ENCODE data around the gene DRG2. TPM values are rescaled to one million over a fixed set of nuclear protein-coding genes. Genes with fewer than 3 reads are reported as not detected.

The DRG2 gene
- total and polyA plus RNA-seq, 2 of the 13 experiments (the other 11 are each of a cell fraction or from before 2014, with no cell fraction given): 20.1 to 26.6 TPM

- TF ChIP-seq ZNF362 (CRISPR knock-in tag; IDR thresholded peaks at IDR 0.05; ENCODE audit: borderline replicate concordance) (peak; percentile 67; the same call in 1 of the 2 replicates), HNF4G (IDR thresholded peaks at IDR 0.05; ENCODE audit: borderline replicate concordance, low read depth, low read length) (0 out of 2 replicates have a peak, but pooled peaks have one; percentile 20), HNF4G (CRISPR knock-in tag; IDR thresholded peaks at IDR 0.05; ENCODE audit: borderline replicate concordance, low read depth) (no peak), RNF2 (conservative IDR thresholded peaks at IDR 0.05; ENCODE audit: low read depth) (no peak), GMEB1 (CRISPR knock-in tag; IDR thresholded peaks at IDR 0.05; ENCODE audit: borderline replicate concordance) (no peak), ZFP91 (CRISPR knock-in tag; IDR thresholded peaks at IDR 0.05; ENCODE audit: borderline replicate concordance) (peak; percentile 60; the same call in 1 of the 2 replicates), TMF1 (CRISPR knock-in tag; IDR thresholded peaks at IDR 0.05; ENCODE audit: low read depth) (no peak), RNF219 (CRISPR knock-in tag; IDR thresholded peaks at IDR 0.05) (no peak), ZBTB34 (CRISPR knock-in tag; IDR thresholded peaks at IDR 0.05) (0 out of 2 replicates have a peak, but pooled peaks have one; percentile 24), MIER2 (CRISPR knock-in tag; IDR thresholded peaks at IDR 0.05) (no peak), ZNF557 (CRISPR knock-in tag; IDR thresholded peaks at IDR 0.05) (no peak), MTERF4 (CRISPR knock-in tag; IDR thresholded peaks at IDR 0.05) (no peak), IRF2 (CRISPR knock-in tag; IDR thresholded peaks at IDR 0.05) (no peak), ZSCAN9 (CRISPR knock-in tag; IDR thresholded peaks at IDR 0.05; ENCODE audit: borderline replicate concordance) (0 out of 2 replicates have a peak, but pooled peaks have one; percentile 14), KDM5A (IDR thresholded peaks at IDR 0.05; ENCODE audit: borderline replicate concordance, low read length) (no peak), DMAP1 (CRISPR knock-in tag; IDR thresholded peaks at IDR 0.05) (0 out of 2 replicates have a peak, but pooled peaks have one; percentile 33), ZFP90 (CRISPR knock-in tag; IDR thresholded peaks at IDR 0.05; ENCODE audit: borderline replicate concordance) (no peak), TFDP1 (CRISPR knock-in tag; IDR thresholded peaks at IDR 0.05; ENCODE audit: borderline replicate concordance) (0 out of 2 replicates have a peak, but pooled peaks have one; percentile 18), PHF20 (CRISPR knock-in tag; IDR thresholded peaks at IDR 0.05) (no peak), ZNF83 (CRISPR knock-in tag; IDR thresholded peaks at IDR 0.05; ENCODE audit: borderline replicate concordance) (no peak)
Observed at GRCh38 chr17:18115517-18115916, 27.8 kb downstream of the DRG2 start (continued).

Measured in HepG2 (cell line).